Measurements from ENCODE around the gene C16orf95.
A peak's percentile ranks its signal among the peaks of the same experiment; 100 is the strongest.

C16orf95 gene

GRCh38 chr16:87330646-87331045 lies 13.5 kb upstream of the C16orf95 start:
- Histone ChIP-seq H3K4me3 (no peak overlapping the region), H3K27ac (peak overlapping the region in 1 of 2 donors; percentile 40)
- DNase-seq (ENCODE audit: low spot score), result no peak
- TF ChIP-seq, protein P1, sequence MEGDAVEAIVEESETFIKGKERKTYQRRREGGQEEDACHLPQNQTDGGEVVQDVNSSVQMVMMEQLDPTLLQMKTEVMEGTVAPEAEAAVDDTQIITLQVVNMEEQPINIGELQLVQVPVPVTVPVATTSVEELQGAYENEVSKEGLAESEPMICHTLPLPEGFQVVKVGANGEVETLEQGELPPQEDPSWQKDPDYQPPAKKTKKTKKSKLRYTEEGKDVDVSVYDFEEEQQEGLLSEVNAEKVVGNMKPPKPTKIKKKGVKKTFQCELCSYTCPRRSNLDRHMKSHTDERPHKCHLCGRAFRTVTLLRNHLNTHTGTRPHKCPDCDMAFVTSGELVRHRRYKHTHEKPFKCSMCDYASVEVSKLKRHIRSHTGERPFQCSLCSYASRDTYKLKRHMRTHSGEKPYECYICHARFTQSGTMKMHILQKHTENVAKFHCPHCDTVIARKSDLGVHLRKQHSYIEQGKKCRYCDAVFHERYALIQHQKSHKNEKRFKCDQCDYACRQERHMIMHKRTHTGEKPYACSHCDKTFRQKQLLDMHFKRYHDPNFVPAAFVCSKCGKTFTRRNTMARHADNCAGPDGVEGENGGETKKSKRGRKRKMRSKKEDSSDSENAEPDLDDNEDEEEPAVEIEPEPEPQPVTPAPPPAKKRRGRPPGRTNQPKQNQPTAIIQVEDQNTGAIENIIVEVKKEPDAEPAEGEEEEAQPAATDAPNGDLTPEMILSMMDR (IDR thresholded peaks at IDR 0.05), result no peak

- peak overlapping the region in 1 of 2 donors; percentile 40 for H3K27ac ChIP-seq
- TF ChIP-seq, protein P1 (IDR thresholded peaks at IDR 0.05), result no peak
- no peak for DNase-seq (ENCODE audit: low spot score)
These were observed 13.0 kb upstream of the C16orf95 start for GRCh38 chr16:87330257-87330624.

GRCh38 chr16:87329436-87330256 lies 12.5 kb upstream of the C16orf95 start:
- TF ChIP-seq, protein P1 (IDR thresholded peaks at IDR 0.05), result no peak
- Histone ChIP-seq H3K4me3 (no peak overlapping the region), H3K27ac (peak overlapping the region in 1 of 2 donors; percentile 40)
- no peak for DNase-seq (ENCODE audit: low spot score)

More at GRCh38 chr16:87330257-87330624, 13.0 kb upstream of the C16orf95 start:
- H3K4me3 ChIP-seq, result no peak overlapping the region

DNA sequence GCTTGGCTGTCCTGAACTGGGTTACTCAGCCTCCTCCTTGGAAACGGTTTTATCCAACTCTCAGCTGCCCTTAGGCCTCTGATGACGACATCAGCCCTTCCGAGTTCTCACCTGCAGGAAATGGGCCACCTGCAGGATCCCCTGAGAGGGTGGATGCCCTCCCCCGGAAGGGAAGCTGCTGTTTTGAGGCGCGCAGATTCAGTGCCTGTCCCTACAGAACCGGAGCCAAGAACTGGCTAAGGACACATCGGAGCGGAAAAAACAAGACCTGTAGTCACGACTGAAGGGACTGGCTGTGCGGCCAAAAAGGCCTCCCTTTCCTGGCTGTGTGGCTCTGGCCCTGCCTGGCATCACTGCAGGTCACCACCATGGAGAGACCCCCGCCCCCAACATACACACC lies 11.7 kb upstream of the C16orf95 start:
- DNase-seq (ENCODE audit: low spot score), result no peak
- no peak overlapping the region for H3K4me3 ChIP-seq
- TF ChIP-seq, protein P1 (IDR thresholded peaks at IDR 0.05), result no peak
- peak overlapping the region in 1 of 2 donors; percentile 6 for H3K27ac ChIP-seq

DNA sequence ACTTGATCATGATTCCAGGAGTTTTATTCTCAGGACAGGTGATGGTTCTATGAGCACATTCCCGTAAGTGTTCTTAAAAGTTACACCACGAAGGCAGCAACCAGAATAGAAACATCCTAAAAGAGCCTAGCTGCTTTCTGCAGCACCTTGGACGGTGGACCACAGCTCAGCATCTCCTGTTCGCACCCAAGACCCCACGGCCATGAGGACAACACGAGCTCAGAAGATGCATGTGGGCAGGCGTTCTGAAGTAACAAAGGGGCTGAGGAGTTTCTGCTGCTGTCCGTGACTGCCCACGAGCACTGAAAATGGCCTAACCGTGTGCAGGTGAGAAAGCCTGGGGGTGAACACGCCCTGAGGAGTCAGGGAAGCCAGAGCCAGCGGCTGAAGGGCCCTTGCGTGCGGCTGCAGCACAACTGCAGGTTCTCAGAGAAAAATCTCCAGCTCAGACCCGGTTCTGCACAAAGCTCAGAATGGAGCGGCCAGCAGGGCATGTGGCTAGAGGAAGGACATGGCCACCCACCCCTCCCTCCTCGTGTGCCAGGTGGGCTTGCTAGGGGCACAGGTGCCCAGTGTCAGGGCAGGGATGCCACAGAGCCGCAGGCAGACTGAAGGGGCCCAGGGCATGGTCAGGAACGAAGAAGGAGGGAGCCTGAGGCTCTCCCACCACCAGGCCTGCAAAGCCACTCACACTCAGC lies 10.8 kb upstream of the C16orf95 start:
- Histone ChIP-seq H3K27ac (peak overlapping the region in 1 of 2 donors; percentile 53), H3K4me3 (no peak overlapping the region)
- TF ChIP-seq, protein P1 (IDR thresholded peaks at IDR 0.05), result no peak
- no peak for DNase-seq (ENCODE audit: low spot score)

GRCh38 chr16:87326151-87326571 lies 9.0 kb upstream of the C16orf95 start:
- no peak overlapping the region for H3K4me3 ChIP-seq
- H3K27ac ChIP-seq, result peak overlapping the region in 1 of 2 donors; percentile 53
- DNase-seq (ENCODE audit: low spot score), result no peak
- TF ChIP-seq, protein P1 (IDR thresholded peaks at IDR 0.05), result no peak
